GM18517 (cell line): ENCODE data around the gene TLR6.
A peak's percentile ranks its signal among the peaks of the same experiment; 100 is the strongest.
"Not testable (repeated sequence)": the region's sequence is repeated elsewhere in the genome, so short reads cannot be mapped to it uniquely, and the experiment has no call there.

Source experiments
- ATAC-seq: cut with Tn5 transposase; IDR thresholded peaks from one replicate; pipeline ENCODE4 v1.9.1; 2021; ENCODE audit warnings: mild to moderate bottlenecking, moderate library complexity; ENCODE audit not compliant: unreplicated experiment

Gene TLR6

DNA sequence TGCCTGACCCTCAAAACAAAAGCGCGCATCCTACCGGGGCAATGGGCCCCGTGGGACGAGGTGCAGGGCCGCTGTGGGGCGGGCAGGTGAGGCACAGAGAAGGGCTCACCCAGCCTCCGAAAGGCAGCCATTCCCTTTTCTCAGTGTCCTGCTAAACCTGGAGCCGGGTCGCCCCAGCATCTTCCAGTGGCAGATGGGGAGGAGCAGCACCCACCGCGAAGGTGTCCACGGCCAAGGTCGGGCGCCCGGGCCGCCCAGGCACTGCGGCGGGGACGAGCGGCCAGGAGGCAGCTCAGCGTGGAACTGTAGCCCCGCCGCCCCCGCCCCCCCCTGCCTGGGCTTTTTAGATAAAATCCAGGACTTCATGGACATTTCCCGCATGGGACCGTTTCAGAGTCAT is 32.9 kb downstream of the TLR6 start:
- no peak for ATAC-seq

DNA sequence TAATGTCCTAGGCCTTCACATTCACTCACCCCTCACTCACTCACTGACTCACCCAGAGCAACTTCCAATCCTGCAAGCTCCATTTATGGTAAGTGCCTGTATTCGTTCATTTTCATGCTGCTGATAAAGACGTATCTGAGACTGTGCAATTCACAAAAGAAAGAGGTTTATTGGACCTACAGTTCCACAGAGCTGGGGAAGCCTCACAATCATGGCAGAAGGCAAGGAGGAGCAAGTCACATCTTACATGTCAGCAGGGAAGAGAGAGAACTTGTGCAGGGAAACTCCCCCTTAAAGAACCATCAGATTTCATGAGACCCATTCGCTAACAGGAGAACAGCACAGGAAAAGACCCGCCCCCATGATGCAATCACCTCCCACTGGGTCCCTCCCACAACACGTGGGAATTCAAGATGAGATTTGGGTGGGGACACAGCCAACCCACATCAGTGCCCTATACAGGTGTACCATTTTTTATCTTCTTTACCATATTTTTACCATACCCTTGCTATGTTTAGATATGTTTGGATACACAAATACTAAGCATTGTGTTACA is 33.8 kb downstream of the TLR6 start:
- no peak for ATAC-seq

GRCh38 chr4:38821739-38822138 is 34.9 kb downstream of the TLR6 start:
- no peak for ATAC-seq

DNA sequence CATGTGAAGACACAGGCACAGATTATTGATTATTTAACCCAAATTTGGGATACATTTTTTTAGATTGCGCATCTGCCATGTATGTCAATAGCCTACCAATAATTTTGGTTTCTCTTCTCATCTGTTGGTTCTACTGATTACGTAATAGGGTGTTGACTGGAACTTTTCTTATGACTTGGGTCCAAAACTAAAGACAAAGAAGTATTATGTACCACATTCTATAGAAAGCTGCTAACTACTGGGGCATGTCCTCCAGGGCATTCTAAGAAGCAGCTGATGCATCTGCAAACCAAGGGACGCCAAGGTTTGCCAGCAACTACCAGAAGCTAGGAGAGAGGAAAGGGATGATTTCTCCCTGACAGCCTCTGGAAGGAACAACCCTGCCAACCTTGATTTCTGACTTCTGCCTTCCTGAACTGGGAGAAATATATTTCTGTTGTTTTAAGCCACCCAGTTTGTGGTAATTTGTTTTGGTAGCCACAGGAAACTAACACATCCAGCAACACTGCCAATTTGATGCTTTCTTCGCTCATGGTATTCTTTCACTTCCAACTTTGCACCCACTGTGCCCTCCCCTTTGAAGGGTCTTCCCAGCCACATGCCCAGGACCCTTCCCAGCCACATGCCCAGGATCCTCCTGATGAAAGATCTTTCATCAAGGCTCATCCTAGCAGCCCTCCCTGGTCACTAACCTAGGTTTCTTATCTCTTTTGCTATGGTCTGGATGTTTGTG is 36.1 kb downstream of the TLR6 start:
- peak; percentile 69 for ATAC-seq

DNA sequence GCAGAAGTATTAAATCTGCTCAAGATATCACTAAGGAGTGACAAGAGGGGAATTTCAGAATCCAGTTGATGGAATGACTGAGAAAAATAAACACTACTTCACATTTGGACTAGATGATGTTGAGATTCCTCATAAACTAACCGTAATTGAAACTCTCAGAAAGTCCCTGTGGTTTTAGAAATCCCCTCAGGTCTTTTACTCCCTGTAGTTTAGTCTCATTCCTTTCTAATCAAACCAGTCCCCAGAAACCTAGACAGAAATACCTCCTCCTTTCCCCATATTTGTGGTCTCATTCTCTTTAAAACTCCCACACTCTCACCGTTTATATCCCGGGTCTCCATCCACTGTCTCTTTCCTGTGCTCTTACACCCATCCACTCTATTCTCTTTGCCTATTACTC is 37.0 kb downstream of the TLR6 start:
- ATAC-seq = no peak

GRCh38 chr4:38818441-38818976 is 38.1 kb downstream of the TLR6 start:
- peak; percentile 41 for ATAC-seq

DNA sequence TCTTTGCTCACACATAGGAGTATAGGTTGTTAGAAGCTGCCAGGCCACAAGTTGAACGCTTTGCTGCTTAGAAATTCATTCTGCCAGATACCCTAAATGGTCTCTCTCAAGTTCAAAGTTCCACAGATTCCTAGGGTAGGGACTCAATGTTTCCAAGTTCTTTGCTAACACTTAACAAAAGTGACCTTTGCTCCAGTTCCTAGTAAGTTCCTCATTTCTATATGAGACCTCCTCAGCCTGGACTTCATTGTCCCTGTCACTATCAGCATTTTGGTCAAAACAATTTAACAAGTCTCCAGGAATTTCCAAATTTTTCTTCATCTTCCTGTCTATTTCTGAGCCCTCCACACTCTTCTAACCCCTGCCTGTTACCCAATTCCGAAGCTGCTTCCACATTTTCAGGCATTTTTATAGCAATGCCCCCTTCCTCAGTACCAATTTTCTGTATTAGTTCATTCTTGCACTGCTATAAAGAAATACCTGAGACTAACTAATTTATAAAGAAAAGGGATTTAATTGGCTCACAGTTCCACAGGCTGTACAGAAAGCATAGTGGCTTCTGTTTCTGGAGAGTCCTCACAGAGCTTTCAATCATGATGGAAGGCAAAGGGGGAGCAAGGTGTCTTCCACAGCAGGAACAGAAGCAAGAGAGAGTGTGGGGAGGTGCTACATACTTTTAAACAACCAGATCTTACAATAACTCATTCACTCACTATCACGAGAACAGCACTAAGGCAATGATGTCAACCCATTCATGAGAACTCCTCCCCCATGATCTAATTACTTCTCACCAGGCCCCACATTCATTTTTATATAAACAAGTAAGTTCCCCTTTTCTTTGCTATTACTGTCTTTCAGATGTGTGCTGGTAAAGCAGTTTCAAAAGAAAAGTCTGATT is 40.5 kb downstream of the TLR6 start:
- no peak for ATAC-seq

- no peak for ATAC-seq
Observed at GRCh38 chr4:38814386-38814785, 42.2 kb downstream of the TLR6 start.

DNA sequence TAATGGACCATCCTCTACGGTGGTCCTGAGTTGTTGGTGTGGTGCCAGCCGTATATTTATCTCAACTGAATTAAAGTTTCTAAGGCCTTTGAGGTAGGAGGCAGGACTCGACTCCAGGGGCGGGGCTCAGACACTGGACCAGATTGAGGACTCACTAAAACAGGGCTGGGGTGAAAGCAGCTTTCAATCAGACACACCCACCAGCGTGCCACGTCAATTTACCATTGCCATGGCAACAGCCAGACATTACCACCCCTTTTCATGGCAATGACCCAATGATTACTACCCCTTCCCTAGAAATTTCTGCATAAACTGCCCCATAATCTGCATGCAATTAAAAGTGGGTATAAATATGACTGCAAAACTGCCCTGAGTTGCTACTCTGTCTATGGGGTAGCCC is 45.3 kb downstream of the TLR6 start:
- ATAC-seq = no peak

DNA sequence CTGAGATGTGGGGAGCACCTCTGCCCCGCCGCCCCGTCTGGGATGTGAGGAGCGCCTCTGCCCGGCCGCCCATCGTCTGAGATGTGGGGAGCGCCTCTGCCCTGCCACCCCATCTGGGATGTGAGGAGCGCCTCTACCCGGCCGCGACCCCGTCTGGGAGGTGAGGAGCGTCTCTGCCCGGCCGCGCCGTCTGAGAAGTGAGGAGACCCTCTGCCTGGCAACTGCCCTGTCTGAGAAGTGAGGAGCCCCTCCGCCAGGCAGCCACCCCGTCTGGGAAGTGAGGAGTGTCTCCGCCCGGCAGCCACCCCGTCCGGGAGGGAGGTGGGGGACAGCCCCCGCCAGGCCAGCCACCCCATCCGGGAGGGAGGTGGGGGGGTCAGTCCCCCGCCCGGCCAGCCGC is 49.2 kb downstream of the TLR6 start:
- not testable (repeated sequence) for ATAC-seq

- not testable (repeated sequence) for ATAC-seq
Observed at GRCh38 chr4:38806251-38806650, 50.4 kb downstream of the TLR6 start.

DNA sequence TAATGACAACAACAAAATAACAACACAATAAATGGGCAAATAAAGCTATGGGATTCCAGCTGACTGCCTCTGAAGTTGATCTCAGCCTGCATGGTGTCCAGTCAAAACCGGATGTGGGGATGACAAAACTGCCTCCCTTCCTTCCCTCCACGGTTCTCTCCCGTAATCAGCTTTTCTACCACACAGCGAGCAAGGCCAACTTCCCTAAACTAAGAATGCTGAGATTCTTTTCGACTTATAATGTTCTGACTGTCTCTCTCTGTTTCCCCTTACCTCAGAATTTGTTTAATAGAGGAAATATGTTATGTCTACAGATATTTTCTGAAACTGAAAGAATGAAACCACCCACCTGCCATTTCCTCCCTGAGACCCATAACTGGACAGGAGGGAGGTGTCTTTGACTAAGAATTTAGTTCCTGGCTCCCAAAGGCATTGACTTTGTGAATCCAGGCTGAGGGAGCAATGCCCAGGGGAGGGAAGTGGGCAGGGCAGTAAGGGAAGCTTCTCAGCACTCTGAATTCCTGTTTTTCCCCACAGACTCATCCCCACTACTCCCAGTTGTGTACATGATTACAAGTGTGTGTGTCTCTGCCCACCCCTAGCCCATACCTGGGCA is 51.0 kb downstream of the TLR6 start:
- peak; percentile 86 for ATAC-seq

DNA sequence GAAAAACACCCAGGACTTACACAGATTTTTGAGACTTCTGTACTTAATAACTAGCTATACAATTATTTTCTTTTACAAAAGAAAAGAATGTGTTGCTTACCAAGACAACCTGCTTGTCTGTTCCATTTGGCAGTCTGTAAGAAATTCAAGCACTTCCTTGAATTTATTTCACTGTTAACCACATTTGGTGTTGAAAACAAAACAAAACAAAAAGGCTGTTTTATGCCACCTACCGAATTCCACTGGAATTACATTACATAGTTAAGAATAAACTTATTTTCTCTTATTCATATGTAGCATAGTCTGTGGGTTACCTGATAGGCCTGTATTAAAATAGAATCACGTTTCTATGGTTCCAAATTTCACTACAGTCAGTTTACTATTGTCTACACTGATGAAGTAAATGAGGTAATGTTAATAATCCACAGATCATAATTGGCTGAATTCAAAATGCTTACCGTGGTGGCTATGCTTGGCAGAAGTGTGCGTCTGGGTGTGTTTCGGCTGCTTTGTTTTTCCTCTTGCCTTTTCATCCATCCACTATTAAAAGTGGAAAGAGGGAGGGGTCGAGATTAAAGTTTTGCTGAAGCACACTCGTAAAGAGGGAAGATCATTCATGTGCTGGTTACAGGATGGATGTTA is 51.8 kb downstream of the TLR6 start, which contains the start of gene TLR1:
TLR1 (minus strand) TSS at position 138 of the 642 bp plus-strand sequence. CDS start 5,960 bp downstream, outside the sequence.
- peak; percentile 34 for ATAC-seq

- peak; percentile 49 for ATAC-seq
Observed at GRCh38 chr4:38803833-38804653, 52.6 kb downstream of the TLR6 start.

GRCh38 chr4:38802561-38803355 is 53.9 kb downstream of the TLR6 start:
- ATAC-seq = no peak

- ATAC-seq = no peak
Observed at GRCh38 chr4:38800961-38801450, 55.6 kb downstream of the TLR6 start.

DNA sequence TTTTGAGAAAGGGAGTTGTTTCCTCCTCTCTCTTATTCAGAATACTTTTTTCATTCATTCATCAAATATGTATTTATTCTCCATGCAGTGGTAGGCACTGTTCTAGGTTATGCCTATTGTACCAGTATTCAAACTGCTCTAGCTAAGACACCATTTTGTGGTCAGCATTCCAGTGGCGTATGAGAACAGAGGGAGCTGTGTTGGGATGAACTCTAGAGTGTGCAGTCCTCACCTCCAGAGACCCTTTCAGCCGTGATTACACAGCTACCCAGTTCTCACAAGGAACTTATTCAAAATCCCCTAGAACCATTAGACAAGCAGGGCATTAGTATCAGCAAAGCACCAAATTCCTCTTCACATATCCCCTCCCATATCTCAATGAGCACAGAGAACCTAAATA is 56.3 kb downstream of the TLR6 start:
- ATAC-seq = no peak

- ATAC-seq = no peak
Observed at GRCh38 chr4:38795087-38795486, 61.5 kb downstream of the TLR6 start.

GRCh38 chr4:38794051-38794450 is 62.6 kb downstream of the TLR6 start:
- ATAC-seq = no peak
